GM18499 (cell line): ENCODE results near the gene KLF13.

Experiments
- ATAC-seq: cut with Tn5 transposase; IDR thresholded peaks from one replicate; pipeline ENCODE4 v1.9.1; 2021; ENCODE audit warnings: moderate number of reproducible peaks; ENCODE audit not compliant: insufficient read depth, unreplicated experiment

The KLF13 gene

GRCh38 chr15:31396881-31397560 lies 70.4 kb downstream of the KLF13 start:
- no peak for ATAC-seq

GRCh38 chr15:31397851-31398661 lies 71.4 kb downstream of the KLF13 start:
- no peak for ATAC-seq

GRCh38 chr15:31398677-31399301 lies 72.2 kb downstream of the KLF13 start:
- no peak for ATAC-seq

GRCh38 chr15:31399544-31400171 lies 73.0 kb downstream of the KLF13 start:
- no peak for ATAC-seq

- ATAC-seq: no peak
Observed at GRCh38 chr15:31400222-31400927, 73.7 kb downstream of the KLF13 start.

- no peak for ATAC-seq
Observed at GRCh38 chr15:31401282-31401681, 74.6 kb downstream of the KLF13 start.

GRCh38 chr15:31402003-31402402 lies 75.4 kb downstream of the KLF13 start:
- ATAC-seq: no peak

GRCh38 chr15:31402511-31403056 lies 75.9 kb downstream of the KLF13 start:
- no peak for ATAC-seq

- no peak for ATAC-seq
Observed at GRCh38 chr15:31403096-31403495, 76.5 kb downstream of the KLF13 start.

GRCh38 chr15:31403606-31404005 lies 77.0 kb downstream of the KLF13 start:
- ATAC-seq: no peak

GRCh38 chr15:31404345-31404744 lies 77.7 kb downstream of the KLF13 start:
- ATAC-seq: no peak

GRCh38 chr15:31405200-31405920 lies 78.7 kb downstream of the KLF13 start:
- ATAC-seq: no peak

GRCh38 chr15:31407376-31407775 lies 80.7 kb downstream of the KLF13 start:
- ATAC-seq: no peak

GRCh38 chr15:31407851-31408250 lies 81.2 kb downstream of the KLF13 start:
- ATAC-seq: no peak

GRCh38 chr15:31408724-31409123 lies 82.1 kb downstream of the KLF13 start:
- ATAC-seq: no peak

GRCh38 chr15:31409171-31409570 lies 82.5 kb downstream of the KLF13 start:
- ATAC-seq: no peak

GRCh38 chr15:31412824-31413223 lies 86.2 kb downstream of the KLF13 start:
- no peak for ATAC-seq

GRCh38 chr15:31415201-31415600 lies 88.6 kb downstream of the KLF13 start:
- ATAC-seq: no peak

- ATAC-seq: no peak
Observed at GRCh38 chr15:31419820-31420219, 93.2 kb downstream of the KLF13 start.
